Measurements from ENCODE around the gene SERPINI1.

SERPINI1 gene

DNA sequence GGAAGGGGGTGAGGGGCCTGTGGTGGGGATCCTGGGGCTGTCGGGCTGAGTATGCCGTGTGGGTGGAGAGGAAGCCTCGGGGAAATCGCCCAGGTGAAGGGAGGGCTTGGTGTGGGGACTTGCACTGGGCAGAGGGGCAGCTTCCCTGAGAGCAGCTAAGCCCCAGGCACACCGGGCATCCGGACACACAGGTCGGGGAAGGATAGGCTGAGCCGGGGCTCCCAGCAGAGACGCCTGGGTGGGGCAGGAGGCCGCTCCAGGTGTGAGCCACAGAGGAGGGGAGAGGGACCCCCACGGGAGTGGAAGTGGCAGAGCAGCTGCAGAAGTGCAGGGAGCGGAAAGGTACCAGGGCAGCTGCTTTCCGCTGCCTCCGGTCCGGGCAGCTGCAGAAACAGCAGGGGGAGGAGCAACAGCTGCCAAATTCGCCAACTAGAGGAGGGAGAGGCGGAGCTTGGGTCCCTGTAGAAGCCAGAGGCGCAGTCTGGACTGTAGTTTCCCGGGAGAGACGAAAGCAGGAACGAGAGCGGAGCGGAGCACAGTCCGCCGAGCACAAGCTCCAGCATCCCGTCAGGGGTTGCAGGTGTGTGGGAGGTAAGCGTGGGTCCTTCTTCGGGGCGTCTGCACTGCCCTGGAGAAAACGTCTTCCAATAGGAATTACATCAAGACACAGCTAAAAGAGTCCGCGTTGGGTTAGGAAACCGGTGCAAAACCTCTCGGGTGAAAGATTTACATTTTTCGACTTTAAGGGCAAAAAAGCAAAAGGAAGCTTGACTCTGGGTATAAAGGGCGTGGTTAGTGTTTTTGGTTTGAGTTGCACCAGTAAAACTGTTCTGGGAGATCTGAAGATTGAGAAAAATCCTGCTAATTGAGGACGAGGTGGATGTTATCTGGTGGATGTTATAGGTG, at the start of gene SERPINI1:
Gene SERPINI1, plus strand, starts transcription at position 489 of the 906 bp plus-strand sequence. CDS start 53,408 bp downstream, outside the sequence.
- DNase-seq (ENCODE audit: low spot score): peak; percentile 76

DNA sequence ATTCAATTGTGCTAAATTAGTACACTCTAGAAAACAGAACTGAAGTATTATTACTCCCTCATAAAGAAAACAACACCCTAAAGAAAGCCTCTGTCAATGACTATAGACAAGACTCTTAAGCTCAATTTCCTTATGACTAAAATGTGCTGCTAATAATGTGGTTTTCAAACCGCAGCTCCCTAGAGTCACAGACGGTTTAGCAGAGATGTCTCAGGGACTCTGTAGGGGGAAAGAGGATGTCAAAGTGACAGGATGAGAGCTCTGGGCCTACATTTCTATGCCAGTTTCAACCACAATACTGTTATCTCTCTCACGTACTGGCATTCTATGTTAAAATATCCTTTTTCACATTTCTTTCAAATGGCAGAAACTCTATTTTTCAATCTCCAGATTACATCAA, 44.2 kb upstream of the SERPINI1 start:
- DNase-seq (ENCODE audit: low spot score): no peak

- DNase-seq (ENCODE audit: low spot score): no peak
Measured at GRCh38 chr3:167694121-167694520, 41.4 kb upstream of the SERPINI1 start.

DNA sequence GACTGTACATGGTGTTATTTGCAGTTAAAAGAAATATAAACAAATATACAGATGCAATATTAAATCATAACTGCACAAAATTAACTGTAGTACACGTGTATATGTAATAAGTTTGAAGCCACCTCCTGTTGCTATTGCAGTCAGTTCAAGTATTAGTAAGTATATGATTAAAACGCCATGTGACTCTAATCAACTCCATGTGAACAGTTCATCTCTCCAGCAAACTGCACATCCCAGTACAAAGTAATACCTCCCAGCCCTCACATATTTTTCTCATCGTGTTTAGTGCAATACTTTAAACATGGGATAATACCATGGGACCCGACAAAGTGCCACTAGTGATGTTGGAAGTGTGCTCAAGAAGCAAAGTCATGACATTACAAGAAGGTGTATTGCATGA, 35.5 kb upstream of the SERPINI1 start:
- no peak for DNase-seq (ENCODE audit: low spot score)

- no peak for DNase-seq (ENCODE audit: low spot score)
Measured at GRCh38 chr3:167700926-167701325, 34.6 kb upstream of the SERPINI1 start.

GRCh38 chr3:167705840-167706239, 29.7 kb upstream of the SERPINI1 start:
- DNase-seq (ENCODE audit: low spot score): no peak

GRCh38 chr3:167709690-167710089, 25.8 kb upstream of the SERPINI1 start:
- no peak for DNase-seq (ENCODE audit: low spot score)

DNA sequence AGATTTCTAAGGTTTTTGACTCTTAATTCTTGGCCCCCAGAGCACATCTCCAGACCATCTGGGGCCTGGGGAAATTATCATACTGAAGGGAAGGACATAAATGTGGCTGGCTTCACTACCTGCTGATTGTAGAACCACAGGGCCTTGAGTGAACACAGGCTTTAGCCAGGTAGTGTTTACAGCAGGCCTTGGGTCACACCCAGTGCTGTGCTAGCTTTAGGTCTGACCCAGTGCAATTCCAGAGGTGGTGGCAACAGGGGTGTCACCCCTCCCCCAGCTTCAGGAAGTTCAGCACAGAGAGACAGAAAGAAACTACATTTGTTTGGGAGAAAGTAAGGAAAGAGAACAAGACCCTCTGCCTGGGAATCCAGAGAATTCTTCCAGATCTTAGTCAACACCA, 25.0 kb upstream of the SERPINI1 start:
- DNase-seq (ENCODE audit: low spot score): no peak

GRCh38 chr3:167711439-167711838, 24.1 kb upstream of the SERPINI1 start:
- no peak for DNase-seq (ENCODE audit: low spot score)

DNA sequence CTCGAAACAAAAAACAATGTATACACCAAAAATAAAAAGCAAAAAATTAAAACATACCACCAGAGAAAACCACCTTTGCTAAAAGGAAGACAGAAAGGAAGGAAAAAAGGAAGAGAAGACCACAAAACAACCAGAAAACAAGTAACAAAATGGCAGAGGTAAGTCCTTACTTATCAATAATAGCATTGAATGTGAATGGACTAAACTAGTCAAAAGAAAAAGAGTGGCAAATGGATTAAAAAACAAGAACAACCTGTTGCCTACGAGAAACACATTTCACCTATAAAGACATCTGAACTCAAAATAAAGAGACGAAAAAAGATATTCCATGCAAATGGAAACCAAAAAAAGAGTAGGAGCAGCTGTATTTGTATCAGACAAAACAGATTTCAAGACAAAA, 23.1 kb upstream of the SERPINI1 start:
- no peak for DNase-seq (ENCODE audit: low spot score)

- DNase-seq (ENCODE audit: low spot score): no peak
Measured at GRCh38 chr3:167714871-167715270, 20.6 kb upstream of the SERPINI1 start.

GRCh38 chr3:167716920-167717319, 18.6 kb upstream of the SERPINI1 start:
- no peak for DNase-seq (ENCODE audit: low spot score)

- DNase-seq (ENCODE audit: low spot score): no peak
Measured at GRCh38 chr3:167718582-167718981, 16.9 kb upstream of the SERPINI1 start.

DNA sequence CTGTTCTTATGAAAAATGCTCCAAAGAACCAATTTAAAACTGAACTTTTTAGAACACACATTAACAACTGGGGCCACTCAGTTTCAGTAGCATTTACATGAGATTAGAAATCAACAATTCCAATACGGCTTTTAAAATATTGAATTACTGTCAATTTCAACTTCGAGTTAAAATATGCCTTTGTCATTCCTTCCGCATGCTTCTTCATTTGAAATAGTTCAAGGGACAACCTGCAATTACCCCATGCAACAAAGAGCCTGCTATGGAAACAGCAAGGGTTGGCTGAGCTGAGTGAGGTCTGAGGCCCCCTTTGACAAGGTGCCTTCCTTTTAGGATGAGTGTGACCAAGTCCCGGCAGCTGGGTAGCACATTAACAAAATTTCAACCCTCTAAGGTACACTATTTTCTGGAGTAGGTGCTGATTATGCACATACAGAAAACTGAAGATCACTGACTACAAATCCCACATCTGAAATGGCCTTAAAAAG, 12.5 kb upstream of the SERPINI1 start:
- DNase-seq (ENCODE audit: low spot score): no peak

GRCh38 chr3:167723872-167724271, 11.6 kb upstream of the SERPINI1 start:
- DNase-seq (ENCODE audit: low spot score): no peak

GRCh38 chr3:167728176-167728575, 7.3 kb upstream of the SERPINI1 start:
- DNase-seq (ENCODE audit: low spot score): no peak

DNA sequence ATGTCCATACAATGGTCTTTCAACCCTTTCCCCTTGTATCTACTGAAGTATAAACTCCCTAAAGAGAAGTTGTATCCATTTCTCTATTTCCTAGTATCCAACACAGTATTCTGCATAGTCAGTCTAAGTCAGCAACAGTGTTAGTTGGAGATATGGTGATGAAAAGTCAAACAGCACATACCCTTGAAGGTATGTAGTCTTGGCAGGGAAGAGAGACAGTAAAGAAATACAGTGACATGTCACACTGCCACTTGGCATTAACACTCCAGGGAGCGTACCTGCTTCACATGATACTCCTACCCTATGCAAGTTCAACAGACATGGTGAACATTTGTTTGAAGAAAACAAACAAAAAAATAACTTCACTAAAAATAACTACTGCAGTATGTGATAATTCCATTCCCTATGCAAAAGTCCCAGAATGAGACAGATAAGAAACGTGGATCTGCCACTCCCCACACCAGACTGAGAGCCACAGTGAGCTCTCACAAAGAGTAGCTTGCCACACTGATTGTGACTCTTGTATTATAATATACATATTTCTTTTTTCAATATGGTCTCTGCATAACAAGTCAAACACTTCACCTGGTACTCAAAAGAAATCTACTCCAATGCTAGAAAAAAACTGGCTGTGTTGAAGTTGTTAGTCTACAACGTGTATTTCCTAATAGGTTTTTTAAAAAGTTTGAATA, 6.7 kb upstream of the SERPINI1 start:
- no peak for DNase-seq (ENCODE audit: low spot score)

- no peak for DNase-seq (ENCODE audit: low spot score)
Measured at GRCh38 chr3:167729591-167729990, 5.9 kb upstream of the SERPINI1 start.

DNA sequence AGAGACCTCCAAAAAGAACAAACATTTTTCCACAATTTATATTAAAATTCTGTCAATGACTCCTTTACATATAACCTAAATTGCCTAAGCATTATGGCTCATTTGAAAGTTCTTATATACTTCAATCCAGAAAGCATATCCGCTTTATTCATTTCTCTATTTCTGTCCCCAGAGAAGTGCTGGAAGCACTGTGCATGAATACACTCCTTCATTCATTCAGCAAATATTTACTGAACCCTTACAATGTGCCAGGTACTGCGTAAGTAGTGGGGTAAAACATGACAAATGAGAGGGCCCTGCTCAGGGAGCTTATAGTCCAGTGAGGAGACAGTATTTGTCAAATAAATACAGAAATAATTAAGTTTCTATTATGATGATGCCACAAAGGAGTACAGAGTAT, 4.1 kb upstream of the SERPINI1 start:
- DNase-seq (ENCODE audit: low spot score): no peak

- no peak for DNase-seq (ENCODE audit: low spot score)
Measured at GRCh38 chr3:167732313-167733065, 3.0 kb upstream of the SERPINI1 start.

GRCh38 chr3:167733961-167734497, 1.5 kb upstream of the SERPINI1 start:
- no peak for DNase-seq (ENCODE audit: low spot score)
